ENCODE results near the gene TTC3.

GRCh38 chr21:37073417-37074196 lies 553 bp downstream of the TTC3 start:
- TF ChIP-seq CTCF (IDR thresholded peaks at IDR 0.05; ENCODE audit: poor library complexity) (no peak), EZH2phosphoT487 (IDR thresholded peaks at IDR 0.05; ENCODE audit: low read depth, severe bottlenecking, unreplicated experiment) (no peak)
